ENCODE measurements around the gene HOXA9.

- no peak for TF ChIP-seq CTCF (IDR thresholded peaks at IDR 0.05)
- TF ChIP-seq POLR2A (IDR thresholded peaks at IDR 0.05): no peak
- no peak for TF ChIP-seq POLR2AphosphoS5 (IDR thresholded peaks at IDR 0.05)
- TF ChIP-seq EP300 (IDR thresholded peaks at IDR 0.05): no peak
Observed at GRCh38 chr7:27133409-27134231, 31.7 kb downstream of the HOXA9 start.
